Measurements from ENCODE around the gene GIMAP6.
A peak's percentile ranks its signal among the peaks of the same experiment; 100 is the strongest.

GIMAP6 gene

DNA sequence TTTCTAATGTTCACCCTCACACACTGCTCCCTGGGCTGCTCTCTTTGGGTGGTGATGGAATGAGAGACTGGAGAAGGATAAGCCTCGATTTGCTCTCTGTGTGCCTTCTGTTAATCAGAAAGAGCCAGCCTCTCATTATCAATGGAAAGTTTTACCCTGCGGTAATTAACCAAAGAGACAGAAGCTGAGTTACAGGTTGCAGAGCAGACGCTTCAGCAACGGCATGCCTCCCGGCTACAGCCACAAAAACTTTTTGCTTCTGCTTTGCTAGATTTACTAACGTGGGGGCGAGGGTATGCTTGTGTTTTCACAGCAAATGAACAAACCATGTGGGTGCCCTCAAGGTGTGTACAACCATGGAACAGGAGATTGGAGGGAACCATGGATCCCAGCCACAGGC lies 47.0 kb downstream of the GIMAP6 start:
- no peak for DNase-seq

DNA sequence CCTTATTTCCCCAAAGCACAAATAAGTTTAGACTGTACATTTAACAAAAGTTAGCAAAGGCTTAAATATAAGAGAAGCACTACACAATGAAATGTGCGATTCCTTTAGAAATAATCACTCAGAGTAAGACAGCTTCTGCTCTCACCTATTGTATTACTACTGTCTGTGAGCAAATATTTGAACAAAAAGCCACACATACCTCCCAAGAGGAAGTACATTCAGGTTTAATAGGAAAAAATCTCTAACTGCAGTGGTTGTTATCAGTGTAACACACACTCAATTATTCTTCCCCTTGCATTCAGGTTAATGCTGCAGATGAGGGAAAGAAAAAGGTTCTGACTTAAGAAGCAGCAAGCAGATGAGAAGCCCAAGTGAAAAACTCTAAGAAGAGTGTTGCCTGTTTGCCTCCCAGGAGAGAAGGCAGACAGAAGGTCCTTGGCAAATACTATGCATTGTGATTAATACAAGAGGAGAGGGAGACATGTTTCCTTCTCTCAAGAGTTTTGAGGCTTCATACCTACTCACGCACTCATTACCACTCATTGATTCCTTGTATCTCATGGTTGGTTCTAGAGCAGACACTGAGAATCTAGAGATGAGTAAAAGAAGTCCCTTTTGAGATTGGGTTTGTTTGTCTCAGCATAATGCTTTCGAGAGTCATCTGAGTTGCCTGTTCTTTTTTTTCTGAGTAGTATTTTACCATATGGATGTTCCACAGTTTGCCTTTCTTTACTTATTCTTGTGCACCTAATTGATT lies 51.4 kb downstream of the GIMAP6 start:
- no peak for DNase-seq

GRCh38 chr7:150579979-150580637 lies 52.1 kb downstream of the GIMAP6 start:
- peak in 2 of 4 experiments; percentile 8 to 27 for DNase-seq

All from suppressor macrophage (primary cell).